CD4-positive, alpha-beta T cell treated with Interleukin-6 for 4 hours (primary cell): Measurements from ENCODE around the gene CCDC150.
"Not testable (repeated sequence)": the region's sequence is repeated elsewhere in the genome, so short reads cannot be mapped to it uniquely, and the experiment has no call there.

Source experiments
- DNase-seq: peaks from one replicate; pipeline ENCODE4 v3.0.0-alpha.2; 2020; ENCODE audit warnings: mixed read lengths

CCDC150 gene

DNA sequence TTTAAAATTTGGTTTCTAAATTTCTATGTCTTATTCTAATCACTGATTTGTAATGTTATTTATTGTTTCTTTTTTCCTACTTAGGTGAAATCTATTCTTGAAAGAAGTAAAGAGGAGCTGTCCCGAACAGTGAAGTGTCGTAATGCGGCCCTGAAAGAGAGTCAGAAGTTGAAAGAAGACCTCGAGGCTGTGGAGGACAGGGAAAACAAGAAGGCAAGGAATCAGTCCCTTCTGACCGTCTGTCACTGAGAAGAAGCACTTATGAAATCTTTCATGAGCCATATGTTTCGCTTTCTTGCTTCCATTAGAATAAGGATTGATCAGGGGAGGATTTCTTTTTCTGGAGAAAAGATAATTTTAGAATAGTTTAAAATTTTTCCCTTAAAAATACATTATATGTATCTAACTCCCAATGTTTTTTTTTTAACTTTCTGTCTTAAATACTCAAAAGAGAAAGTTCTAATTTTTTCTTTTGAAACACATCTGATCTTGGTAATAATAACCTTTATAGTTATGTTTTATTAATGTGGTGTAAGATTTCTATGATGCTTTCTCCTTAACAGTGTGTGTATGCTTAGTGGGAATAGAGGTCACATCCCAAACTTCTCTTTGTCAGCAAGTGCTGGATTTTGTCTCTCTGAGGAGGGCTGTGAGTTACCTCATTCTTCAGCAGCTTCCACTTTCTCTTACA is 79.0 kb downstream of the CCDC150 start:
- DNase-seq, result no peak

DNA sequence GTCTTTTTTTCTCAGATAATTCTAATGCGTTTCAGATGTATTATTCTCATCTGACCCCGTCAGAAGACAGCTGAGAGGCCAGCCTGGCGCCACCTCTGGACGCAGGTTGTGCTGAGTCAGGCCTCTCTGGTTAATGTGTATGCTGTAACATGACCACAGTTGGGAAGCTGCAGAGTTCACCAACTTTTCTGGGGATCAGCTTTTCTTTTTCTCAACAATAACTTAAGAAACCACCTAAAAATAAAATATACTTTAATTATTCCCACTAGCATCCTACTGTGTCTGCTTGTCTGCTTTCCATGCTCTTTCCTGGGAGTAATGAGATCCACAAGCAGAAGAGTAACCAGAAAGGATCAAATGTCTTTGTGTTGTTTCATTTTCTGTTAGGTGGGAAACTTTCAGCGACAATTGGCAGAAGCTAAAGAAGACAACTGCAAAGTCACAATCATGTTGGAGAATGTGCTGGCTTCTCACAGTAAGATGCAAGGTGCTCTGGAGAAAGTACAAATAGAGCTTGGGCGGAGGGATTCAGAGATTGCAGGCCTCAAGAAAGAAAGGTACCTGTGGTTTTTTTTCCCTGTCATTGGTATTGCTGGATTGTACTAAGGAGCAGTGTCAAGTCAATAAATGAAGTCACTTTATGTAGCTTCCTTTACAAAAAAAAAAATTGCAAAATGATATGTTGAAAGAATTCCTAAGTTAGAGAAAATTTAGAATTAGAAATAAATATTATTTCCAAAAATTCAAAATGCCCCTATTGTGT is 79.8 kb downstream of the CCDC150 start:
- no peak for DNase-seq

DNA sequence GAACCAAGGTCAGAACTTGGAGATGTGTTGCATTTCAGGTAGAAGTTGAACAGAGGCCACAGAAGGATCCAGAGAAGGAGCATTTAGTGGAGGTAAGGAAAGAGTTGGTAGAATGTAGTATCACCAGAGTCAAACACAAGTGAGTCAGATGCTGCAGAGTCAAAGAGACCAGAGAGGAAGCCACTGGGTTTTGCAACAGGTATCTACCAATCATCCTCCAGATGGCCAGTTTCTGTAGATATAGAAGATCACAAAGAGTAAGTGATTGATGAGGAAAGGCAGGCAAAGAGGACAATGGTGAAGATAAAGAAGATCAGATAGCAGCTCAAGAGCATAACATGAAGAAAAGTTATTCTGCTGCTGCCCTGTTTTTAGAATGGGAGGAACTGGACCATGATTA is 84.1 kb downstream of the CCDC150 start:
- no peak for DNase-seq

DNA sequence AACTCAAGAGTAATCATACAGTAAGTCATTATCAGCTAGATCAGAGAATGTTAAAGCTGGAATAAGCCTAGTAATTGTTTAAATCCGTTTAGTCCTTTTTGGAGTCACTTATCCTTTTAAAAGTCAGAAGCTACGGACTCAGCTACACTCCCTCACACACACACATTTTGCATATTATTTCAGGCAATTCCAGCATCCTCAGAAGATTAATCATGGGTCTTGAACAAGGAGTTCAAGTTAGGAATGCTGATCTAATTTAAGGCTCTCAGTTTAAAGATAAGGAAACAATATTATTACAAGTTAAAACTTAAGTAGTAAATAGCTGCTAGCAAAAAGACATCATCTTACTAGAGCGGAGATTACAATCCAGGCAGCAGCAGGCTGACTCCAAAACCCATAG is 85.7 kb downstream of the CCDC150 start:
- no peak for DNase-seq

DNA sequence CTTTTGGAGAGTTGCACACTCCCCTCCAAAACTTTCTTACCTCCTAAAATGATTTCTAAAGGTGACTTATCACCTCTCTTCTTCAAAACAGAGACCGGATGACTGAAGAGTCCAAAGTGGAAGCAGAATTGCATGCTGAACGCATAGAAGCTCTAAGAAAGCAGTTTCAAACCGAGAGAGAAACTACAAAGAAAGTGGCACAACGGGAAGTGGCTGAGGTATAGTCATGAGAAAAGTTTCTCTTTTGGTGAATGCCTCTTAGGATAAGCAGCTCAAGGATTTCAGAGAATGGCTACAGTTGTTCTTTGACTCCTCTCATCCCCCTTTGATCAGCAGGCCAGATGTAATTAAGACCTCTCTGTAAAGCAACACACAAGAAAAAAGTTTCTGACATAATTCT is 86.4 kb downstream of the CCDC150 start:
- no peak for DNase-seq

DNA sequence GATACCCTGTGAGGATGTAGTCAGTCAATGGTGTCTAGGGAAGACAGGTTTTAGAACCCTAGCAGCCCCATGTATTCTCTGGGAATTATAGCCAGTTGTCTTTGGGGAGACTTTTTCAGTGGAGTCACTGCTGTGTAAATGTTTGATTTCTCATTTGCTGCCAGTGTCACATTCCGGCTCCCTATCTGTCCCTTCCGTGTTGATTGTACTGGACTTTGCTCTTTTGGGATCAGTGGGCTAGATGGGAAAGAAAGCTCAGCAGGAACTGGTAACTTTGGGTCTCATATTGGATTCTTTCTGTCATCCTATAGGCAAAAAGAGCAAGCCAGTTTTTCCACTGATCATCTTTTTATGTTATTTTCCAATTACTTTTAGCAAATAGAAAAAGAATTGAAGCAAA is 89.9 kb downstream of the CCDC150 start:
- DNase-seq, result no peak

DNA sequence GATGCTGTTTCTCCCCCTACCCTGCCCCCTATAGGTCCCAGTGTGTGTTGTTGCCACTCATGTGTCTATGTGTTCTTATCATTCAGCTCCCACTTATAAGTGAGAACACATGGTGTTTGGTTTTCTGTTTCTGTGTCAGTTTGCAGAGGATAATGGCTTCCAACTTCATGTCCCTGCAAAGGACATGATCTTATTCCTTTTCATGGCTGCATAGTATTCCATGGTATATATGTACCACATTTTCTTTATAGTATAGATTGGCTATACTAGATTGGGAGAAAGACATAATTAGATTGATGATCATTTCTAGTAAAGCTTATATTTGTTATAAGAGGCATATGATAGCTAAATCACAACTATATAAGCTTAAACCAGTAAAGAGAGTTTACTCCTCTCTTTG is 97.1 kb downstream of the CCDC150 start:
- DNase-seq, result not testable (repeated sequence)

DNA sequence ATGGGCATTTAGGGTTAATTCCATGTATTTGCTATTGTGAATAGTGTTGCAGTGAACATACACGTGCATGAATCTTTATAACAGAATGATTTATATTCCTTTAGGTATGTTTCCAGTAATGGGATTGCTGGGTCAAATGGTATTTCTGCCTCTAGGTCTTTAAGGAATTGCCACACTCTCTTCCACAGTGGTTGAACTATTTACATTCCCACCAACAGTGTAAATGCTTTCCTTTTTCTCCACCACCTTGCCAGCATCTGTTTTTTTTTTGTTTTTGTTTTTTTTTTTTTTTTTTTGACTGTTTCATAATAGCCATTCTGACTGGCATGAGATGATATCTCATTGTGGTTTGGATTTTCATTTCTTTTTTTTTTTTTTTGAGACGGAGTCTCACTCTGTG is 97.5 kb downstream of the CCDC150 start:
- no peak for DNase-seq

DNA sequence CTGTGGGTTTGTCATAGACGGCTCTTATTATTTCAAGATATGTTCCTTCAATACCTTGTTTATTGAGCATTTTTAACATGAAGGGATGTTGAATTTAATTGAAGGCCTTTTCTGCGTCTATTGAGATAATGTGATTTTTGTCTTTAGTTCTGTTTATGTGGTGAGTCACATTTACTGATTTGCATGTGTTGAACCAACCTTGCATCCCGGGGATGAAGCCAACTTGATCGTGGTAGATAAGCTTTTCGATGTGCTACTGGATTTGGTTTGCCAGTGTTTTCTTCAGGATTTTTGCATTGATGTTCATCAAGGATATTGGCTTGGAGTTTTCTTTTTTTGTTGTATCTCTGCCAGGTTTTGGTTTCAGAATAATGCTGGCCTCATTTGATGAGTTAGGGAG is 99.5 kb downstream of the CCDC150 start:
- no peak for DNase-seq

DNA sequence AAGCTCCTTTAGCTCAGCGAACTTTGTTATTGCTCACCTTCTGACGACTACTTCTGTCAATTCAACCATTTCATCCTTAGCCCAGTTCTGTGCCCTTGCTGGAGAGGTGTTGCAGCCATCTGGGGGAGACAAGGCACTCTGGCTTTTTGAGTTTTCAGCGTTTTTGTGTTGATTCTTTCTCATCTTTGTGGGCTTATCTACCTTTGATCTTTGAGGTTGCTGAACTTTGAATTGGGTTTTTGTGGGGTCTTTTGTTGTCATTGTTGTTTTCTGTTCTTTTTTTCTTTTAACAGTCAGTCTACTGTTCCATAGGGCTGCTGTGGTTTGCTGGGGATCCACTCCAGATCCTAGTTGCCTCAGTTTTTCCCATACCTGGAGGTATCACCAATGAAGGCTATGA is 102.7 kb downstream of the CCDC150 start:
- no peak for DNase-seq

DNA sequence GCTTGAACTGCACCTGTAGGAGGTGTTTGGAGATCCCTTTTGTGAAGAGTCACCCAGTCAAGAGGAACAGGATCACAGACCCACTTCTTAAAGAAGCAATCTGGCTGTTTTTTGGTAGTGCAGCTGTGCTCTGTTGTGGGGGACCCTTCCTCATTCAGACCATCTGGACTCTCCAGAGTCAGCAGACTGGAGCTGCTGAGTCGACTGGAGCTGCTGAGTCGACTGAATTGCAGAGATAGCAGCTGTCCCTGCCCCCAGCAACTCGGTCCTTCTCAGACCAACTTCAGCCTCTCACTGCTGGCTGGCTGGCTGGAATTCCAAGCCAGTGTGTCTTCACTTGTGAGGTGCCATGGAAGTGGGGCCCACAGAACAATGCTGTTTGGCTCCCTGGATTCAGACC is 103.2 kb downstream of the CCDC150 start:
- no peak for DNase-seq

DNA sequence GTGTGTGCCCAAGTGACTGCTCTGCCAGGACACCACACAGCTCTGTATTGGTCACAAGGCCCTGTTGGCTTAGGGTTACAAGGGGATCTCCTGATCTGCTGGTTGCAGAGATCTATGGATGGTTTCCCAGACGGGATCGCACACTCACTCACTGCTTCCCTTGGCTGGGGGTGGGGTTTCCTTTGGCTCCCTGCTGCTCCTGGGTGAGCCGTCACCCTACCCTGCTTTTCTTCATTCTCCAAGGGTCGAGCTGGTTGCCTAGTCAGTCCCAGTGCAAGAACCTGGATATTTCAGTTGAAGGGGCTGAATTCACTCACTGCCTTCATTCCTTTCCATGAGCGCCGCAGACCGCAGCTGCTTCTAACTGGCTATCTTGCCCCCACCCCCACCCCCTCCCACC is 103.7 kb downstream of the CCDC150 start:
- no peak for DNase-seq

DNA sequence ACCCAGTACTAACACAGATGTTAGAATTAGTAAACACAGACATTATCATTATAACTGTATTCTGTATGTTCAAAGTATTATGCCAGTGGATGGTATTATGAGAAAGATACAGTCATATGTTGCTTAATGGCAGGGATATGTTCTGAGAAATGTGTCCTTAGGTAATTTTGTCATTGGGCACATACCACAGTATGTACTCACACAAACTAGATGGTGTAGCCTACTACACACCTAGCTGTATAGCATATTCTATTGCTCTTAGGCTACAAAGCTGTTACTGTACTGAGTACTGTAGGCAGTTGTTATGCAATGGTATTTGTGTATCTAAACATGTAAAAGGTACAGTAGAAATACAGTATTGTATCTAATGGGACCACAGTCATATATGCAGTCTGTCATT is 106.2 kb downstream of the CCDC150 start:
- no peak for DNase-seq

DNA sequence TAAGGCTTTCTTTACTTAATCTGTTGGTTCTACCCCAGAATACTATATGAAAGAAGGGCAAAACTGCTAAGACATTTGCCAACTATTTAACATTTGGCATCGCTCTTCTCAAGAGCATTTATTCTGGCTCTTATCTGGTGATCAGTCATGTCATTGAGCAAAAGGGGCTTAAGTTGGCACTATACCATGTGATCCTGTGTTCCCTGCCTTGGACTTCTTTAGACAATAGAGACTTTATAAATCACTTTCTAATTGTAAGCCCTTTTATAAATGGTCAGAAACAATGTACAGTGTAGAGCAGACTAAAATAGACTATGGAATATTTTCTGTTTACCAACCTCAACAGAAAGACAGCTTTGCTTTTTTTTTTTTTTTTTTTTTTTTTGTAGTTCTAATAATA is 107.9 kb downstream of the CCDC150 start:
- no peak for DNase-seq

DNA sequence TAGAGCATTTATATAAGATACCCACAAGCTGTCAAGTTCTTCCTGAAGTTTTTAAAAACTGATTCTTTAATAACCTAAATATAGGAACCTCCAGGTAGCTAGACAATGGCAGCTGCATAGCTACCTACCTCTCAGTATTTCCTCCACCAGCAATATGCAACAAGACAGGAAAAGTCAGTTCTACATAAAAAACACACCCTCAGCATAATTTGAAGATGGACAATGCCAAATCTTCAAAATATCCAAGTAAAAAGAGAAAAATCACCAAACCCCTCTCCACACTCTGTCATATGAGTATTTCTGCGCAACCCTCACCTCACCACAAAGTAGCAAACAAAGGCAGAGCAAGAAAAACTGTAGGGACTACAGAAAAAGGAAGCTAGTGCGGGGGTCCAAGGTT is 108.6 kb downstream of the CCDC150 start:
- no peak for DNase-seq

DNA sequence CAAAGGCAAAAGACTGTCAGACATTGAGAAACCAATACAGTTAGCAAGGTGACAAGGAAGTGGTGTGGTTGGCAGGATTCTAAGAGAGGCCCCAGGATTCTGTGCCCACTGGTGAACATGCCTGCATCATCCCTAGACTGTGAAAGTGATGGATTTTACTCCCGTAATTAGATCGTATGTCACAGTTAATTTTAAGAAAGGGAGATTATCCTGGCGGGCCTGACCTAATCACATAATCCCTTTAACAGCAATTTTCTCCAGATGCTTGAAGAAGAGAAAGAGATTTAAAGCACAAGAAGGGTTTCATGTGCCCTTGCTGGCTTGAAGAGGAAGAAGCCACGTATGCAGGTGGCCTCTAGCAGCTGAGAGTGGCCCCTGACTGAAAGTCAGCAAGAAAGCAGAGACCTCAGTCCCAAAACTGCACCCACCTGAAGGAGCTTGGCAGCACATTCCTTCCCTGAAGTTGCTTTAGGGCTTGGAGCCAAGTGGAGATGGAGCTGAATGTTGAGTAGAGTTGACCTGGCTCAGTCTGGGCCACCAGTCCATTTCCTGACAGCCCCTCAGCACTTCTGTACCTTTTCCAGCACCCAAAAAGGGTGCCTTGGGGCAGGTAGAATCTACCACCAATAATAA is 110.9 kb downstream of the CCDC150 start:
- no peak for DNase-seq

DNA sequence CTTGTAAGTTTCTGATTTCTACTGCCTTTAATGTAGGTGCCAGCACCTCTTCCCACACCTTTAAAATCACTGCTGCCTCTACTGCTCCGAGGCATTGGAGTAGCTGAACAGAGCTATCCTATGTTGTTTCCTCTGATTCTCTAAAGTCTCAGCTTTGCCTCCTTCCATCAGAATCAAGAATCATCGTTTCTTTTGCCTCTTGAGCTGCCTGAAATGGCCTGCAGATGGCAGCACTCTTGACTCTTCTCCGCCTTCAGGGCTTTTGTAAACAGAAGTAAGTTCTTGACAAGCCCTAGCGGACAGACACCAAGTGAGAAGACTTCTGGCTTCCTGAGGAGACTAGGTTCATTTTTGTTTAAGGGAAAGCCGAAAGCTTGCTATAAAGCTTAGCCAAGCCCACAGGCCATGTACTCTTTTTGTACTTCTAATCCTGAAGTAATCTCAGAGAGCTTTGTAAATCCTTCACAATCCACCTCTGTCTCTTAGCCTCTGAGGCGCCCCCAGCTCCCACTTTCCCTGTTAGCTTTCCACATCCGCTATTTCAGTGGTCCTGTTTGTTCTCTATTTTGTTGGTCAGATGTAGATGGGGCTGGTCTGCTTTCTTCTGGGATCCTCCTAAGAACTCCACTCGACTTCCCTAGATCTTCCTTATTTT is 111.6 kb downstream of the CCDC150 start:
- DNase-seq, result peak; percentile 55

DNA sequence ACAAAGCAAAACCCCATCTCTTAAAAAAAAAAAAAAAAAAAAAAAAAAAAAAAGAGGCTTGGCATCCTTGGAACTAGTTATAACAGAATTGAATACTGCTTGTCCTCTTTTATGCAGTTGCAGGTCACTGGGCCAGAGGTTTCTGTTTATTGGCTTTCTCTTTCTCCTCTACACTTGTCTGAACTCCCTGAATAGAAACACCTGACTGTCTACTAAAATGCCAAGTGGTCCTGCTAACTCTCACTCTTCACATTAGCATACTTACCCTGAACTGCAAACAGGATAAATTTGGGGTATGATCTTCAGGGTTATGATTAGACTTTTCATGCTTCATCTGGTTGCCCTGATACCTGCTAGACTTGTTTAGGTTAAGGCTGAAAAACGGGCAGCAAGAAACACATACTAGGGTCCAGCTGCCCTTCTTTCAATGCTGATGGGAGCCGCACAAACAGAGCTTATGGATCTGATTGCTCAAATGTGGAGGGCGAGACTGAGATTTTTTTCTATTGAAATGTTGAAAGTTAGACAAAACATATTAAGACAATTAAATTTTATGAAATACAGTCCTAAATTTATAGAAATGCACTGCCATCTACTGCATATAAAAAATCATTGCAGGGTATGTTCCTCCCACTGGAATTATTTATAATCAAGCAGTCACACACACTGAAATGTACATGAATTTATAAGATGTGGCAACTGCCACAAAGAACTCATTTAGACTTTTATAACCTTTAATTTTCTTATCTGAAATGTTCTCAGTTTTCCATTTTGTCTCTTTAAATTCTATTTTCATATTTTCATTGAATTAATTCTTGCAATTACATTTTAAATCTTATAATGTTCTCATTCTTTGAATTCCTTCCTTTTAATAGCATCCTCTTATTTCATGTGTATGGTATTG is 119.2 kb downstream of the CCDC150 start:
- no peak for DNase-seq

DNA sequence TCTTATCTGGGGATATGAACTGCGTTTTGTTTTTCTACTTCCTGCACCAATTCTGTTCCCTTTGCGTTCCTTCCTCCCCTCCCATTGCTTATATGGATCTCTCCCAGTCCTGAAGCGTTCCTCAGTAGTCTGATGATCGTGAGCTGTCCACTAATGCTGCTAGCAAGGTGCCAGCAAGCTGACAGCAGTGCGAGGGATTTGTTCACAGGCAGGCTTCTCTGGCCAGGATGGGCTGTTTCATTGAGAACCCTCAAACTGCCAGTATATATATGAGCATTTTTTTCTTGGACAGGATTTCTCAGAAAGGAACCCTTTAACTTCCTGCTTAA is 119.8 kb downstream of the CCDC150 start:
- DNase-seq, result no peak

DNA sequence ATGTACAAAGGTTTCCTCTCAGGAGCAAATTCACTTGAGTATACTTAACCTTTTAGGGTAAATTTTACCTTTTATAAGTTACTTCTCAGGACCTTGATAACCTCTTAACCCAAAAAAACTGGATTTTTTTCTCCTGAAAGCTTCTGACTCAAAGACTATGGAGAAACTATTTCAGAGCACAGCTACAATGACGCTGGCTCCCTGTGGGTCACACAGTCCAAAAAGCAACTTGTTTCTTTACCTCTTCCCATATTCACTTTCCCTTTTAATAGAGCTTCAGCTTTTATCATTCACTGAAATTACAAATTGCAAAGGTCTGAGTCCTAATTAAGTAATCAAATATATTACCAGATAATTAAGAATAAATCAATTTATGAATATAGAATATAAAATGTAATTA is 127.6 kb downstream of the CCDC150 start:
- DNase-seq, result no peak
